ENCODE measurements around the gene BMPR1A. TPM values are rescaled to one million over a fixed set of nuclear protein-coding genes. Genes with fewer than 3 reads are reported as not detected.

Gene BMPR1A
- total and polyA plus RNA-seq, 2 donors = 36.6 to 128 TPM

GRCh38 chr10:86759073-86759672, 2.8 kb downstream of the BMPR1A start:
- no peak for DNase-seq (ENCODE audit: extremely low spot score)
- WGBS = 36% methylated on average over 3 of the region's 3 CpGs
- Histone ChIP-seq H3K4me1 (ENCODE audit: insufficient read depth) (no peaks in the 10 kb centered on the region), H3K4me3 (ENCODE audit: low read depth, low read length) (no peak overlapping the region), H3K27ac (ENCODE audit: low read depth) (no peak overlapping the region), H3K36me3 (ENCODE audit: insufficient read depth) (no peaks in the 10 kb centered on the region)

GRCh38 chr10:86763404-86763803, 7.0 kb downstream of the BMPR1A start:
- Histone ChIP-seq H3K36me3 (ENCODE audit: insufficient read depth) (no peaks in the 10 kb centered on the region), H3K27ac (ENCODE audit: low read depth) (no peak overlapping the region), H3K4me3 (ENCODE audit: low read depth, low read length) (no peak overlapping the region), H3K4me1 (ENCODE audit: insufficient read depth) (no peaks in the 10 kb centered on the region)
- DNase-seq (ENCODE audit: extremely low spot score) = no peak
- WGBS = 78% methylated on average over 5 of the region's 5 CpGs

DNA sequence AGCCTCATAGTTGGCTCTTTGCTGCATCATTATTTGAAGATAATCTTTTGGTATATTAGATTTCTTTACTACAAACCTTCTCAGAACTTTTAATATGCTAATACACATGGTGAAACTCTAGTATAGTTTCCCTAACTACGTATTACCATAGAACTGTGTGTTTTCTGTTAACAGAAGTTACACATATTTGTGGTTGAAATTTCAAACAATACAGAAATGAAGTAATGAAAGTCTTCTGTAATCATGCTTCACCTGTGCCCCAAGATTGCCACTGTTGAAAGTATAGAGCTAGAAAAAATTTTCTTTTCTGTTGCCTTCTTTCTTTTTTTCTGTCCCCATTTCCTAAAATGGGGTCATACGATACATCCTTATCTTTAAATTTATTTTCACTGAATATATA, 9.1 kb downstream of the BMPR1A start:
- WGBS = 72% methylated on average over 2 of the region's 2 CpGs

DNA sequence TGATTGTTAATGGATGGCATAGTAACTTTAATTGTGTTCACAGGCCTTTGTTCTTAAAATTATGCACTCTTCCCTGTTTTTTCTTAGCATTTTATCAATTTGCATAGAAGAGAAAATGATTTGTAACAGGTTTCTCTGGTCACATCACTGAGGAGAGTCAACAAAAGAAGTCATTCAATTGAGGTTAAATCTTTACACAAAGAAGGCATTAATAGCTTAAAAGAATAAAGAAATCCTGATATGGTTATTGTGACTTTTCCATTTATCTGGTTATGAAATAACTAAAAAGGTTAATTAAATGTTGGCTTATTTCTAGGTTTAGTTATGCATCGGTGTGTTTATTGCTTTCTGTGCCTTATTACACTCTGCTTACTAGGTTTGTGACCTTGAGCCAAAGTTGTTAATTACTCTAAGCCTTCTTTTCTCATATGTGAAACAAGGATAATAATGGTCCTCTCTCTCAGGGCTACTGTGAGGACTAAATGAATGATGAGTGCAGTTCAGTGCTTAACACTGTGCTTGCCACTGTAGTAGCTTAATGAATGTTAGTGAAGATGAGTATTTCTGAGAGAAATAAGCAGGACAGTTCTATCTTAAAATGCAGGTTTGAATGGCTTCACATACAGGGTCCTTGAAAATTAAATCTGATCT, 12.1 kb downstream of the BMPR1A start:
- Histone ChIP-seq H3K4me1 (ENCODE audit: insufficient read depth) (no peaks in the 10 kb centered on the region), H3K4me3 (ENCODE audit: low read depth, low read length) (no peak overlapping the region), H3K36me3 (ENCODE audit: insufficient read depth) (no peaks in the 10 kb centered on the region), H3K27ac (ENCODE audit: low read depth) (no peak overlapping the region)
- no peak for DNase-seq (ENCODE audit: extremely low spot score)
- 80% methylated on average over 1 of the region's 1 CpG for WGBS

More for the DNA sequence above, 9.1 kb downstream of the BMPR1A start:
- no peak overlapping the region for H3K27ac ChIP-seq (ENCODE audit: low read depth)
- DNase-seq (ENCODE audit: extremely low spot score) = no peak
- no peaks in the 10 kb centered on the region for H3K36me3 ChIP-seq (ENCODE audit: insufficient read depth)
- H3K4me1 ChIP-seq (ENCODE audit: insufficient read depth) = no peaks in the 10 kb centered on the region
- H3K4me3 ChIP-seq (ENCODE audit: low read depth, low read length) = no peak overlapping the region

DNA sequence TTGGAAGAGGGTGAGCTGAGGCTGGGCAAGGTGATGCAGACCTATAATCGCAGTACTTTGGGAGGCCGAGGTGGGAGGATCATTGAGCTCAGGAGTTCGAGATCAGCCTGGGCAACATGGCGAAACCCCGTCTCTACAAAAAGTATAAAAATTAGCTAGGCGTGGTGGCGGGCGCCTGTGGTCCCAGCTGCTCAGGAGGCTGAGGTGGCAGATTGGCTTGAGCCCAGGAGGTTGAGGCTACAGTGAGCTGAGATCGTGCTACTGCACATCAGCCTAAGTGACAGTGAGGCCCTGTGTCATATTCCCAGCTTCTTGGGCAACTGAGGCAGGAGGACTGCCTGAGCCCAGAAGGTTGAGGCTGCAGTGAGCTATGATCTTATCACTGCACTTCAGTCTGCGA, 13.6 kb downstream of the BMPR1A start:
- 93% methylated on average over 10 of the region's 10 CpGs for WGBS
- H3K27ac ChIP-seq (ENCODE audit: low read depth) = no peak overlapping the region
- H3K36me3 ChIP-seq (ENCODE audit: insufficient read depth) = no peaks in the 10 kb centered on the region
- H3K4me1 ChIP-seq (ENCODE audit: insufficient read depth) = no peaks in the 10 kb centered on the region
- H3K4me3 ChIP-seq (ENCODE audit: low read depth, low read length) = no peak overlapping the region
- DNase-seq (ENCODE audit: extremely low spot score) = no peak

DNA sequence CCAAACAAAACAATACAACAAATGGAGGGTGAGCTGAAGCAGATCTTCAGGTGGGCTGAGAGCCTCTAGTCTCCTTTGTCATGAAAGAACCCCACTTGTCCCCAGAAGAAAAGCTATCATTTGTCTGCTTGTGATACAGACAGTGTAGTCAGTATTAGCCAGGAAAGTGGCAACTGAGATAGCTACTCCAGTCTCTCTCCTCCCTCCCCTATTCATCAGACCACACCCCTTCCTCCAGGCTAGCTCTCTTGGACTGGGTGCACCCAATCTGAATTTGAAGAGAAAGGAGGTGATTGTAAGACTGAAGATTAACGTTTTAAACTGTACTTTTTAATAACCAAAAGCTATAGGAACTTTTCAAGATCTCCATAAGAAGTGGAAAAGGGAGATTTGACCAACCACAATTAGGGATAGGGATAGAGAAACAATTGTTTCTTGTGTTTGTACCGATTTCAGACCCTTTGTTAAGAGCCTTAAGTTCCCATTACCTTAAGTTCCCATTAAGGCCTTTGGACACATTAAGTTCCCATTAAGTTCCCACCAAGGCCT, 14.1 kb downstream of the BMPR1A start:
- Histone ChIP-seq H3K27ac (ENCODE audit: low read depth) (no peak overlapping the region), H3K4me3 (ENCODE audit: low read depth, low read length) (no peak overlapping the region), H3K36me3 (ENCODE audit: insufficient read depth) (no peaks in the 10 kb centered on the region), H3K4me1 (ENCODE audit: insufficient read depth) (no peaks in the 10 kb centered on the region)
- no peak for DNase-seq (ENCODE audit: extremely low spot score)
- WGBS = 47% methylated on average over 2 of the region's 2 CpGs

DNA sequence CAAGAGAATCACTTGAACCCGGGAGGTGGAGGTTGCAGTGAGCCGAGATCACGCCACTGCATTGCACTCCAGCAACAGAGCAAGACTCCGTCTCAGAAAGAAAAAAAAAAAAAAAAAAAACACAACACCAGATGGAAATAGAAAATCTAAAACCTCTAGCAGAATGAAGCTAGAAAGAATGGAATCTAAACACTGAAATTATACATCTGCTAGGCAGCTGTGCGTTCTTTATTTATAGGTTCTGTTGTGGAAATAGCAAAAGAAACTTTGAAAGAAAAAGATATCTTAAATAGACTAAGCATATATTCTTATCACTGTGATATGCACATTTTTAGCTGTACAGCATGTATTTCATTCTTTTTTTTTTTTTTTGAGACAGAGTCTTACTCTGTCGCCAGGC, 17.1 kb downstream of the BMPR1A start:
- H3K4me3 ChIP-seq (ENCODE audit: low read depth, low read length) = no peak overlapping the region
- H3K27ac ChIP-seq (ENCODE audit: low read depth) = no peak overlapping the region
- no peaks in the 10 kb centered on the region for H3K36me3 ChIP-seq (ENCODE audit: insufficient read depth)
- whole genome bisulfite sequencing = 43% methylated on average over 6 of the region's 6 CpGs
- no peaks in the 10 kb centered on the region for H3K4me1 ChIP-seq (ENCODE audit: insufficient read depth)
- no peak for DNase-seq (ENCODE audit: extremely low spot score)

- no peak overlapping the region for H3K27ac ChIP-seq (ENCODE audit: low read depth)
- DNase-seq (ENCODE audit: extremely low spot score) = no peak
- H3K4me3 ChIP-seq (ENCODE audit: low read depth, low read length) = no peak overlapping the region
- H3K36me3 ChIP-seq (ENCODE audit: insufficient read depth) = no peaks in the 10 kb centered on the region
- no peaks in the 10 kb centered on the region for H3K4me1 ChIP-seq (ENCODE audit: insufficient read depth)
- 32% methylated on average over 6 of the region's 6 CpGs for WGBS
Observed at GRCh38 chr10:86775056-86775869, 18.8 kb downstream of the BMPR1A start.

- Histone ChIP-seq H3K4me3 (ENCODE audit: low read depth, low read length) (no peak overlapping the region), H3K27ac (ENCODE audit: low read depth) (no peak overlapping the region), H3K36me3 (ENCODE audit: insufficient read depth) (no peaks in the 10 kb centered on the region), H3K4me1 (ENCODE audit: insufficient read depth) (no peaks in the 10 kb centered on the region)
- DNase-seq (ENCODE audit: extremely low spot score) = no peak
- 50% methylated on average over 3 of the region's 3 CpGs for WGBS
Observed at GRCh38 chr10:86775870-86776180, 19.4 kb downstream of the BMPR1A start.

DNA sequence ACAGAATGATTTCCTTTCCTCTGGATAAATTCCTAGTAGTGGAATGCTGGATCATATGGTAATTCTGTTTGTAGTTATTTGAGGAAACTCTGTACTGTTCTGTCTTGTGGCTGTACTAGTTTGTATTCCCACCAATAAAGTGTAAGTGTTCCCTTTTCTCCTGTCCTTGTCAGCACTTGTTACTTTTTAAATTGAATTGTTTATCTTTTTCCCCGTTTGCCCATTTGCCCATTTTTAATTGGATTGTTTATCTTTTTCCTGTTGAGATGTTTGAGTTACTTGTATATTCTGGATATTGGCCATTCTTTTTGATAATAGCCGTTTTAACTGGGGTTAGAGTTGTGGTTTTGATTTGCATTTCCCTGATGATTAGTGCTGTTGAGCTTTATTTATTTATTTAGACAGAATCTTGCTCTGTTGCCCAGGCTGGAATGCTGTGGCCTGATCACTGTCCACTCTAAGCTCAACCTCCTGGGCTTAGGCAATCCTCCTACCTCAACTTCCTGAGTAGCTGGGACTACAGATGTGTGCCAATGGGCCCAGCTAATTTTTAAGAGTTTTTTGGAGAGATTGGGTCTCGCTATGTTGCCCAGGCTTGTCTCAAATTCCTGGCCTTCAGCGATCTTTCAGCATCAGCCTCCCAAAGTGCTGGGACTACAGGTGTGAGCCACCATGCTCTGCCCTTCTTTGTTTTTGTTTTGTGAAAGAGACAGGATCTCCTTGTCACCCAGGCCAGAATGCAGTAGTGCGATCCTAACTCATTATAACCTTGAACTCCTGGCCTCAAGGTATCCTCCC, 23.0 kb downstream of the BMPR1A start:
- Histone ChIP-seq H3K4me3 (ENCODE audit: low read depth, low read length) (no peak overlapping the region), H3K36me3 (ENCODE audit: insufficient read depth) (no peaks in the 10 kb centered on the region), H3K27ac (ENCODE audit: low read depth) (no peak overlapping the region), H3K4me1 (ENCODE audit: insufficient read depth) (no peaks in the 10 kb centered on the region)
- WGBS = 55% methylated on average over 5 of the region's 5 CpGs
- no peak for DNase-seq (ENCODE audit: extremely low spot score)

DNA sequence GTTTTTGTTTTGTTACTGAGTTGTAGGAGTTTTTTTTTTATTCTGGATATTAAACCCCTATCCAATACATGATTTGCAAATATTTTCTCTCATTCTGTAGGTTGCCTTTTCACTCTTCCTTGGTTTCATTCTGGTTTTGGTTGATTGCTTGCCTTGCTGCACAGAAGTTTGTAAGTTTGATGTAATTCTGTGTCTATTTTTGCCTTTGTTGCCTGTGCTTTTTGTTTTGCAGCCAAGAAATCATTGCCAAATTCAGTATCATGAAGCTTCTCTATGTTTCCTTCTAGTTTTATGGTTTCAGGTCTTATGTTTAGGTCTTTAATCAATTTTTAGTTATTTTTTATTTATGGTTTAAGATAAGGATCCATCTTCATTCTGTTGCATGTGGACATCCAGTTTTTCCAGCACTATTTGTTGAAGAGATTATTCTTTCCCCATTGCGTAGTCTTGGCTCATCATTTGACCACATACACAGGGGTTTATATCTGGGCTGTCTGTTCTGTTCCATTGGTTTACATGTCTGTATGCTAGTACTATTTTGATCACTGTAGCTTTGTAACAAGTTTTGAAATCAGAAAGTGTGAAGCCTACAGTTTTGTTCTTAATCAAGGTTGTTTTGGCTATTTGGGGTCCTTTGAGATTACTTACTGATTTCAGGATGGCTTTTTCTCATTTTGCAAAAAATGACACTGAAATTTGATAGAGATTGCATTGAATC, 26.4 kb downstream of the BMPR1A start:
- DNase-seq (ENCODE audit: extremely low spot score) = no peak
- Histone ChIP-seq H3K36me3 (ENCODE audit: insufficient read depth) (no peaks in the 10 kb centered on the region), H3K27ac (ENCODE audit: low read depth) (no peak overlapping the region), H3K4me3 (ENCODE audit: low read depth, low read length) (no peak overlapping the region), H3K4me1 (ENCODE audit: insufficient read depth) (no peaks in the 10 kb centered on the region)
- WGBS = 36% methylated on average over 1 of the region's 1 CpG

GRCh38 chr10:86785037-86785436, 28.6 kb downstream of the BMPR1A start:
- 94% methylated on average over 4 of the region's 4 CpGs for WGBS
- no peaks in the 10 kb centered on the region for H3K4me1 ChIP-seq (ENCODE audit: insufficient read depth)
- no peak for DNase-seq (ENCODE audit: extremely low spot score)
- no peak overlapping the region for H3K4me3 ChIP-seq (ENCODE audit: low read depth, low read length)
- H3K27ac ChIP-seq (ENCODE audit: low read depth) = no peak overlapping the region
- no peaks in the 10 kb centered on the region for H3K36me3 ChIP-seq (ENCODE audit: insufficient read depth)

DNA sequence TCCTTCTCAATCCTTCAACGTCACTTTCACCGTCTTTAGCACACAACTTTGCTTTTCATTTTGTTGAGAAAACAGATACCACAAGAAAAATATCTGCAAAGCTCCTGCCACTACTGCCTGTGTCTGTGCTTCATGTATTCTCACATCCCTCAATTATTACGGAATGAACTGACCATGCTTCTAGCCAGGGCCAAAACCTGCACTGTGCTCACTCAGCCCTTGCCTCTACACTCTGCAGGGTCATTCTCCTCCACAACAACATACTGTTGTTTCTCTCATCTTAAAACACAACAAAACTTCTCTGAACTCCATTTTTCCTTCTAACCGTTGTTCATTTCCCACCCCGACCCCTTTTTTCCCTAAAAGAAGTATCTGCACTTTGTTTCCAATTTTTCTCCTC, 29.5 kb downstream of the BMPR1A start:
- WGBS = 60% methylated on average over 5 of the region's 5 CpGs
- H3K27ac ChIP-seq (ENCODE audit: low read depth) = no peak overlapping the region
- no peaks in the 10 kb centered on the region for H3K36me3 ChIP-seq (ENCODE audit: insufficient read depth)
- H3K4me1 ChIP-seq (ENCODE audit: insufficient read depth) = no peaks in the 10 kb centered on the region
- no peak for DNase-seq (ENCODE audit: extremely low spot score)
- H3K4me3 ChIP-seq (ENCODE audit: low read depth, low read length) = no peak overlapping the region
